HG03520 (cell line): ENCODE data around the gene OSCP1.

Source experiments
- ATAC-seq: cut with Tn5 transposase; IDR thresholded peaks from one replicate; pipeline ENCODE4 v1.9.1; 2021; ENCODE audit warnings: mild to moderate bottlenecking, moderate library complexity; ENCODE audit not compliant: unreplicated experiment

The OSCP1 gene

GRCh38 chr1:36448530-36449056 lies 1.7 kb downstream of the OSCP1 start:
- ATAC-seq, result no peak

DNA sequence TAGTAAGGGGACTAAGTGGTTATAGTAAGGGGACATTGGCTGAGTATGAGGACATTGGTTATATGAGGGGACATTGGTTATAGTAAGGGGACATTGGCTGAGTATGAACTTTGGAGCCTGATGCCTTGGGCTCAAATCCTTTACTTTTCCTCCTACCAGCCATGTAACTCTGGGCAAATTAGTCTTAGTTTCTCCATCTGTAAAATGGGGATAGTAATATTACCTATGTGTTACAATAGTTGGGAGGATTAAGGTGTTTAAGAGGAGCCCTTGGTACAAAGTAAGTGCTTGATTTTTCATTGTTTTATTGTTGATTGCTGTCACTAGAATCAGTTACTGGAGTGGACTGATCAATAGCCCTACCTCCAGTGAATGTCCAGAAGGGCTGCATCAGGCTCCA lies 2.8 kb downstream of the OSCP1 start:
- no peak for ATAC-seq

DNA sequence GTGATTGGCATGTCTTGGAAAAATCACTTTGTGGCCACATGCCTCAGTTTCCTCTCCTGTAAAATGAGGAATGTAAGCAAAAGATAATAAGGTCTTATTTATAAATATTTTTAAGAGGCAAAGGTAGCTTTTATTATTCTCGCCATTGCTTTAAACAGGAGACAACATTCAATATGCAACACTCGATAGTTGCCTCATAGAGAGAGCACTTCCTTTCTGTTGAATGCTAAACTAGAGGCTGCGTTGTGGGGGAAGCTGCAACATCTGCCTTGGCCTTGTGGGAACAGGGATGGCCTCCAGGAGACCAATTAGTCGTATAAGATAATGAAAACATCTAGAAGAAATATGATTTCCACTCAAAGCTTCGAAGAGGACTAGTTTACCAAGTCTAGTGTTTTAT lies 3.5 kb downstream of the OSCP1 start:
- ATAC-seq, result no peak

- ATAC-seq, result no peak
Observed at GRCh38 chr1:36446271-36446670, 4.0 kb downstream of the OSCP1 start.

- no peak for ATAC-seq
Observed at GRCh38 chr1:36443297-36443696, 7.0 kb downstream of the OSCP1 start.

DNA sequence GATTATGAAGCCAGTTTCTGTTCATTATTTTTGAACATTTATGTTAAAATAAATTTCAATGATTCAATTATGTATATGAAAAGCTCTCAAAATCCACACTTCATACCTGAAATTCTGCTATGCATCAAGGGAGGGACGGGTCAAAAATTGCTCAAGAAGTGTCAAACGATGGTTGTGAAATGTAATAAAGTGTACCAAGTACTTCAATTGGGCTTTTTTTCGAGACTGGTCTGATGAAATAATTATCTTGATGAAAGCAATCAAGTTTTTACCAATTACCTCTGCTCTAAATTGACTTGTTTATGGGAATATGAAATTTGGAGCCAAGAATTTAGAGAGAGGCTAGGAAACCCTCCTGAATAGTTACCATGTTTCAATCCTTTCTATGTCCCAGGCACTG lies 7.9 kb downstream of the OSCP1 start:
- no peak for ATAC-seq

DNA sequence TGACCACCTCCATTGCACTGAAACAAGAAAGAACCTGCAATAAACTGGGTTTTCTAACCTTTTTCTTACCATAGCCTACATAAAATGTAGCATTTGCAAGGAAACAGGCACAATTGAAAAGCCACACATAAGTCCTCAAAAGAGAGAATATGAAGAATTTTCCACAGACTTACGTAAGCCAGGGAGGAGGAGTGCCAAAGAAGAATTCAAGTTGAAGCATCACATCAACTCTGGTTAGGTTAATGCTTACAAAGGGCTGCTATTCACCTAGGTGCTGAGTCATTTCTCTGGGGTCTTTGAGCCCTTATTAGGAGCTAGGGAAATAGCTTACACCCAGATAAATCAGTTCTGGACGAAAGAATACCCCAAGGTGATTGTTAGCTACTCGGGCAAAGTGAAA lies 9.6 kb downstream of the OSCP1 start:
- no peak for ATAC-seq

- no peak for ATAC-seq
Observed at GRCh38 chr1:36440044-36440443, 10.2 kb downstream of the OSCP1 start.

DNA sequence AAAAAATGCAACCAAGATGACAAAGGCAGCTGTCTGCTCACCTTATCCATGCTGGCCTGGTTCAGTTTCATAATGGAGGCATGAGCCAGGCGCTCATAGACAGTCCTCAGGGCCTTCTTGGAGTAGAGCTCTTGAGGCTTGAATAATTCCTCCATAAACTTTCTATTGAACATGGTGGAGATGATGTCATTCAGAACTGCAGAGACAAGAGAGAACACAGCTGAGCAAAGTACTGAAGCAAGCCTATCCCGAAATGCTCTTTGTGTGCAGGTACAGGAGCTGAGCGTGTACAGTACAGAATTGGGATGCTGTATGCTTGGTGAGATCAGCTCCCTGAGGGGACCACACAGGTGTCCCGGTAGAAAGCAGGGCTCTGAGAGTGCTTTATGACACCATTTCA lies 11.5 kb downstream of the OSCP1 start:
- no peak for ATAC-seq

GRCh38 chr1:36436821-36437220 lies 13.4 kb downstream of the OSCP1 start:
- no peak for ATAC-seq

DNA sequence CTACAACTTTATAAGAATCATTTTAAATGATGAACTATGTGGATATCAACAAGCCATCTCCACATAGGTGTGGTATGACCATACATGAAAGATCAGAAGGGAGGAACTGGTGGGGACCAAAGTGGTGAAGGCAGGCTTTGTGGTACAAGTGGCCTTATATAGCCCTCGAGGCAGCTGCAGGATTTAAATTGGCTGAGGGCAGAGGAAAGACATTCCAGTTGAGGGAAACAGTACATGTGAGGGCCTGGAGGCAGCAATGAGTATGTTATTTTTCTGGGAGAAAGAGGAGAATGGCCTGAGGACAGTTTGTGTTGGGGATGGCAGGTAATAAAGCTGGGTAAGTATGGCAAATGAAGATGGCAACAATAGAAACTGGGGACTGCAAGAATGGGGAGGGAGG lies 17.1 kb downstream of the OSCP1 start:
- no peak for ATAC-seq

- no peak for ATAC-seq
Observed at GRCh38 chr1:36432616-36433015, 17.6 kb downstream of the OSCP1 start.

DNA sequence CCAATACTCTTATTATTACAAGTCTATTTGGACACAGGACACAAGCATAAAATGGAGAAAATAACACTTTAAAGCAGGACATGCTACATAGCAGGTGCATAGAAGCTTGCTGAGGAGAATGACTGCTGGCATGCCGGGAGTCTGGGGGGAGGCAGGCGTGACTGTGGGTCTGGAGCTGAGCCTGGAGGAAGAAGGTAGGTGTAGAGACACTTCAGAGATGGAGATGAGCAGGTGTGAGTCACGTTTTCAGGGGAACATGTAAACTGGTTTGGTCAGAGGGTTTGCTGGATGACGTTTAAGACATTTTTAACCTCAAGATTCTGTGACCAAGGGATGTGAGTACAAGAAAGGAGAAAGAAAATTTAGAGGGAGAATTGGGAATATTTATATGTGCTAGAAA lies 24.5 kb downstream of the OSCP1 start:
- ATAC-seq, result no peak

DNA sequence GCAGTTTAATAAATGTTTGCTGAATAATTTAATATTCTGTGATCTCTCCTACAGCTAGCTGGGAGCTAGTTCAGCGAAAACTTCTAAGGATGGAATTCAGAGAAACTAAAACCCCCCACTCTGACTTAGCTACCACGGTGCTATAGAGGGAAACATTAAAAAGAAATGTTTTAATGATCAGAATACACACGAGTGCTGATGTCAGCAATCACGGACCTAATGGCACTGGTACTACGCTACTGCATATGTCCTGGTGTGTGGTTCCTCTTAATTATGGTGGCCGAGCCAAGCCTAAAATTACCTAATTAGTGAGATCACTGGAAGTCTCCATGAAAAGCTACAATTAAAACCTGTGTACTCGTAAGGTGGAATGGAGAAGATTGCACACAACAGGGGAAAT lies 28.6 kb downstream of the OSCP1 start:
- ATAC-seq, result no peak

GRCh38 chr1:36420836-36421317 lies 29.4 kb downstream of the OSCP1 start:
- ATAC-seq, result peak; percentile 79

DNA sequence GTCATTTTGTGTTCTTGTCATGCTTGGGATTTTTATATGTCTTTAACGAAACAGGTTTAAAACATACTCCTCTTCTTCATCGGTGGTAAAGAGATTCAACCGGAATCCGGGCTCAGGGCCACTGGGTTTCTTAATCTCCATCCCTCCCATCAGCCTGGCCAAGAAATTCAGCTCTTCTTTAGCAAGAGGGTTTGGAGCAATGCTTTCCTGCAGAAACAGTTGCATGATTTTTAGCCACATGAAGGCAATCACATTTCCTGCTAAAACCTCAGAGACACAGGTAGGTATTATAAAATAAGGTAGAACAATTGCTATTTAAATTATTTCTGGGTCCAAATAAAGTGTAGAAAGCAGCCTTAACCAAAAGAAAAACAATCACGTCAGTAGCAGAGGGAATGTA lies 29.8 kb downstream of the OSCP1 start:
- ATAC-seq, result no peak

GRCh38 chr1:36419569-36419968 lies 30.7 kb downstream of the OSCP1 start:
- ATAC-seq, result no peak

- no peak for ATAC-seq
Observed at GRCh38 chr1:36419140-36419539, 31.1 kb downstream of the OSCP1 start.

DNA sequence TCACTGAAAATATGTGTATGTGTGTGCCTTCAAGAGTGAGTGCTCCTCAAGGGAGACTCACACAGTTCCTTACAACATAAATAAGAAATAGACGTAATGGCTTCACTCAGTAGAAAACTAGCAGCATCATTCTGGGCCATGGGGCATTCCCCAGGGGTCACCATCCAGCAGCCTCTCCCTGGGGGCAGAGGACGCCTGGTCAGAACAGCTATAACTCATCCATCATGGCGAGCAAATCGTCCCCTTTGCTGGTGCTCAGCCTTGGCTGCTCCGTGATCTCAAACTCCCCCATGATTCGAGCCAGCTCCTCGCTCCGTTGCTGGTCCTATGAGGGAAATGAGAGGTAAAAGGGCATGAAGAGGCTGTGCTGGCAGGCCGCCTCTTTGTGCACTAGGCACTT lies 32.3 kb downstream of the OSCP1 start:
- ATAC-seq, result no peak

- no peak for ATAC-seq
Observed at GRCh38 chr1:36415661-36416326, 34.5 kb downstream of the OSCP1 start.

DNA sequence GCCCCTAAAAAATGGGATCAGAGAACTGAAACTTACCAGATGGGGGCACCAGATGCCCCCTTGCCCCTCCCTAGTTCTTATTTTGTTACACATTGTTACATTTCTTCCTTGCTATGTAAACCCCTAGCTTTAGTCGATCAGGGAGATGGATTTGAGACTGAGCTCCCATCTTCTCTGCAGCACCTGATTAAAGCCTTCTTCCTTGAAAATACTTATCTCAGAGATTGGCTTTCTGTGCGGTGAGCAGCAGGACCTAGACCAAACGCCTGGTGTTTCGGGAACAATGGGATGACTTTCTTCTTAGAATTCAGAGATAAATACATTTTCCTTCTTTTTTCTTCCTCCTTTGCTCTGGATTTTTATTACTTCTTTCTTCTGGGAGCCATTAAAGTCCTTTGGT lies 35.9 kb downstream of the OSCP1 start:
- no peak for ATAC-seq

- no peak for ATAC-seq
Observed at GRCh38 chr1:36411674-36412648, 38.3 kb downstream of the OSCP1 start.
